MM.1S (cell line): Measurements from ENCODE around the gene RPGRIP1L.
A peak's percentile ranks its signal among the peaks of the same experiment; 100 is the strongest.

Experiments
- DNase-seq: peaks from one replicate; pipeline ENCODE4 v3.0.0-alpha.2; 2015
- H2AFZ ChIP-seq: fragments of 300-600 bp; sonication (generic); 2 replicates; pipeline ENCODE4 v1.6.0; 2016; ENCODE audit warnings: antibody characterized with exemption, low read length
- H3F3A ChIP-seq: fragments of 300-600 bp; sonication (generic); 2 replicates; pipeline ENCODE4 v1.6.1; 2016; ENCODE audit warnings: mild to moderate bottlenecking, antibody characterized with exemption, low read length, moderate library complexity, mixed read lengths; ENCODE audit not compliant: insufficient read depth
- H3K27ac ChIP-seq: fragments of 300-600 bp; sonication (generic); 2 replicates; pipeline ENCODE4 v1.5.1; 2016; ENCODE audit warnings: mild to moderate bottlenecking, low read length
- H3K27me3 ChIP-seq: fragments of 300-600 bp; sonication (generic); replicated peaks from 2 replicates; pipeline ENCODE4 v1.6.0; 2016; ENCODE audit warnings: low read length; ENCODE audit not compliant: insufficient read depth
- H3K36me3 ChIP-seq: fragments of 300-600 bp; sonication (generic); replicated peaks from 2 replicates; pipeline ENCODE4 v1.6.1; 2016; ENCODE audit warnings: mild to moderate bottlenecking, low read length, mixed read lengths; ENCODE audit not compliant: insufficient read depth
- H3K4me1 ChIP-seq: fragments of 300-600 bp; sonication (generic); 2 replicates; pipeline ENCODE4 v1.6.1; 2016; ENCODE audit warnings: low read length, mixed read lengths
- H3K4me2 ChIP-seq: fragments of 300-600 bp; sonication (generic); 2 replicates; pipeline ENCODE4 v1.6.0; 2016; ENCODE audit warnings: low read depth, low read length
- H3K4me3 ChIP-seq: fragments of 300-600 bp; sonication (generic); 2 replicates; pipeline ENCODE4 v1.5.1; 2016; ENCODE audit warnings: low read length, mixed read lengths
- H3K79me2 ChIP-seq: fragments of 300-600 bp; sonication (generic); 2 replicates; pipeline ENCODE4 v1.6.1; 2016; ENCODE audit warnings: mixed run types, low read length, mixed read lengths
- H3K9ac ChIP-seq: fragments of 300-600 bp; sonication (generic); 2 replicates; pipeline ENCODE4 v1.6.1; 2016; ENCODE audit warnings: low read length, mixed read lengths
- H3K9me2 ChIP-seq: fragments of 300-600 bp; sonication (generic); replicated peaks from 2 replicates; pipeline ENCODE4 v1.6.1; 2016; ENCODE audit warnings: mild to moderate bottlenecking, low read length, mixed read lengths; ENCODE audit not compliant: insufficient read depth
- H3K9me3 ChIP-seq: fragments of 300-600 bp; sonication (generic); replicated peaks from 2 replicates; pipeline ENCODE4 v1.6.1; 2016; ENCODE audit warnings: mild to moderate bottlenecking, low read length, mixed read lengths; ENCODE audit not compliant: insufficient read depth
- H4K20me1 ChIP-seq: fragments of 300-600 bp; sonication (generic); 2 replicates; pipeline ENCODE4 v1.6.1; 2016; ENCODE audit warnings: mild to moderate bottlenecking, low read length, moderate library complexity, mixed read lengths; ENCODE audit not compliant: insufficient read depth
- CTCF ChIP-seq: fragments of 300-600 bp; sonication (generic); IDR thresholded peaks from 2 replicates; pipeline ENCODE4 v1.5.1; 2016; ENCODE audit warnings: antibody characterized with exemption, low read length, mixed read lengths
- EZH2 ChIP-seq: fragments of 300-600 bp; sonication (generic); optimal IDR thresholded peaks from 2 replicates; pipeline ENCODE3; 2017; ENCODE audit warnings: low read depth, mild to moderate bottlenecking, antibody characterized with exemption, low read length, mixed read lengths
- EZH2phosphoT487 ChIP-seq: fragments of 300-600 bp; sonication (generic); IDR thresholded peaks from 2 replicates; pipeline ENCODE4 v1.6.1; 2018; ENCODE audit warnings: antibody characterized with exemption, low read length

Gene RPGRIP1L

DNA sequence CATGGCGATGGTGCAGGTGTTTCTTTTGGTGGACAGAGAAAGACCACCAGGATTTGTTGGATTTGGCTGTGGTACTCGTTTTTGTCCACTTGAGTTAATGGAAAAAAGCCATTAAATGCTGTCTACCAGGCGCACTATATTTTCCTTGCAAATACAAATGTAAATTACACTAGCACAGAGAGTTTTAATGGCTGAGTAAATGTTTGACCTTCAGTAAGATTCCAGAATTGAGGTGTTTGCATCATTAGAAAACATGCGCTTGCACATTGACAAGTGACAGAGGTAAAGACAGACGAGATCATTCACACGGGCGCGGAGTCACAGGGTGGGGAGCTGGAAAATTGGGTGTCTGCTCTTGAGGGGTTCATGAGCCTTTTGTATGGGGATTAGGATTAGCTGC is 147.1 kb downstream of the RPGRIP1L start:
- Histone ChIP-seq H4K20me1 (no peaks in the 10 kb centered on the region), H3K9ac (no peak overlapping the region), H2AFZ (no peak overlapping the region), H3K27ac (no peak overlapping the region), H3K9me2 (no peaks in the 10 kb centered on the region), H3K27me3 (no peaks in the 10 kb centered on the region), H3F3A (no peaks in the 10 kb centered on the region), H3K4me1 (no peaks in the 10 kb centered on the region), H3K9me3 (no peaks in the 10 kb centered on the region), H3K36me3 (no peaks in the 10 kb centered on the region), H3K4me2 (no peak overlapping the region), H3K79me2 (no peaks in the 10 kb centered on the region), H3K4me3 (no peak overlapping the region)
- TF ChIP-seq EZH2 (no peak), CTCF (no peak), EZH2phosphoT487 (no peak)
- DNase-seq: no peak

- Histone ChIP-seq H3K4me1 (no peaks in the 10 kb centered on the region), H2AFZ (peak overlapping the region; percentile 80), H3K4me3 (no peak overlapping the region), H3K79me2 (no peaks in the 10 kb centered on the region), H4K20me1 (no peaks in the 10 kb centered on the region), H3F3A (no peaks in the 10 kb centered on the region), H3K4me2 (peak overlapping the region; percentile 56), H3K27ac (no peak overlapping the region), H3K27me3 (no peaks in the 10 kb centered on the region), H3K9me3 (no peaks in the 10 kb centered on the region), H3K9me2 (no peaks in the 10 kb centered on the region), H3K9ac (peak overlapping the region; percentile 26; the same call in 1 of the 2 replicates), H3K36me3 (no peaks in the 10 kb centered on the region)
- DNase-seq: peak; percentile 77
- TF ChIP-seq EZH2 (no peak), CTCF (peak; percentile 80), EZH2phosphoT487 (no peak)
Measured at GRCh38 chr16:53549970-53550690, 153.5 kb downstream of the RPGRIP1L start.
